ENCODE data around the gene TPX2.

The TPX2 gene

DNA sequence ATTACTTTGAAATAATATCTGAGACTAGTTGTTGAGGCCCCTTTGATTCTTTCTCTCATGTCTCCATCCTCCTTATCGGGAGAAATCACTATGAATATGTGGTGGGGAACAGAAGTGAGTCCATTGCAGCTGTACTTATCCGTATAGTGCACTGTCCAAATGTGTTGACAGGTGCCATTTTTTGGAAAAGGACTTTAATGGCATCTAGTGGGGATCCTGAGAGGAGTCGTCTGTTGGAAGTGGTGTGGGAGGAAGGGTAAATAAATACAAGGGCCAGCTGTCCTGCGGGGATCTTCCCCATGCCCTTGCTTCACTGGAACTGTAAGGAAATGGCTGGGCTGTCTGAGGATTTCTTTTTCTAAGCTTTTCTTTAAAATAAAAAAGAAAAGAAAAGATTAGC is 19.4 kb downstream of the TPX2 start:
- Histone ChIP-seq H3K27me3 (ENCODE audit: low read depth, low read length) (no peaks in the 10 kb centered on the region), H3K4me1 (ENCODE audit: control insufficient read depth in 1 of 2, insufficient read depth in 2 of 2, low read length in 2 of 2) (no peaks in the 10 kb centered on the region), H3K27ac (ENCODE audit: low read length) (no peak overlapping the region), H3K36me3 (ENCODE audit: control insufficient read depth in 1 of 2, insufficient read depth in 2 of 2, low read length in 2 of 2) (no peaks in the 10 kb centered on the region), H3K4me3 (ENCODE audit: low read depth in 1 of 2, low read length in 2 of 2) (no peak overlapping the region), H3K9me3 (ENCODE audit: control insufficient read depth in 1 of 2, low read length in 2 of 2) (no peaks in the 10 kb centered on the region)

DNA sequence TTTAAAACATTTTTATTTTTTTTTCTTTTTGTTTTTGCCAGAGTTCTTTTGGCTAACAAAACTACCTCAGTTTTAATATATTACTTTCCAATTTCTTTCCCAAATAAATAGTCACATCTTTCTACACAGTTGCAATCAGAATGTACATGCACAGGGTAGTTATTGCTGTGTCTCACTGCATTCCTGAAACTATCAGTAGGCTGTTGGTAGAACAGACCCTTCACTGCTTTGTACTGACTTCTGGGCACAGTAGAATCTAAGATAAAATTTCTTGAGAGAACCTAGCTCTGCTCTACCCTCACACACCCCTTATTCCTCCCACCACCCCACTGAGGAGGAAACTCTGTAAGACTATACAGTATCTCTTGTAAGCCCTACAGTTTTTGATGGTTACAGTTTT is 19.9 kb downstream of the TPX2 start:
- no peaks in the 10 kb centered on the region for H3K36me3 ChIP-seq (ENCODE audit: control insufficient read depth in 1 of 2, insufficient read depth in 2 of 2, low read length in 2 of 2)

DNA sequence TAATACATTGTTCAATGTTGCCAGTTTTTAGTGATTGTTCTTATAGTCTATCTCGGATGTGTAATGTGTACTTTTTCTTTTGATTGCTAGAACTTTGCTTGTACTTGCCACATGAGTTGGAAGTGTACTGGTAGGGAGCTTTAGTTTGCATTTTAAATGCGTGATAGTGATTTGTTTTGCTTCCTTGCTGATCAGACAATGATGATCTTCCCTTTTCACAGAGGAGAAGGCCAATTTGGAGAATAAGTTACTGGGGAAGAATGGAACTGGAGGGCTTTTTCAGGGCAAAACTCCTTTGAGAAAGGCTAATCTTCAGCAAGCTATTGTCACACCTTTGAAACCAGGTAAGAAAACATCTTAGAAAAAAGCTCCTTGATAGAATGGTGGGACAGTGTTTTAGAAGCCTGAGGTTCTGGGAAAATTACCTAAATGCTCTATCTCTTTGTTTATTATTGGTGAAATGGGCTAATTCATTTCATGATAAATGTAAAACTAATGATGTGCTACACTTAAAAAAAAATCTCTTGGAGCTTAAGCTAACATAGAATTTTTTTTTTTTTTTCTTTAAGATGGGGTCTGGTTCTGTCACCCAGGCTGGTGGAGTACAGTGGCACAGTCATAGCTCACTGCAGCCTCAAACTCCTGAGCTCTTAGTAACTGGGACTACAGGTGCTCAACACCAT is 20.9 kb downstream of the TPX2 start:
- no peak overlapping the region for H3K4me3 ChIP-seq (ENCODE audit: low read depth in 1 of 2, low read length in 2 of 2)
- no peaks in the 10 kb centered on the region for H3K9me3 ChIP-seq (ENCODE audit: control insufficient read depth in 1 of 2, low read length in 2 of 2)
- no peaks in the 10 kb centered on the region for H3K36me3 ChIP-seq (ENCODE audit: control insufficient read depth in 1 of 2, insufficient read depth in 2 of 2, low read length in 2 of 2)
- H3K27ac ChIP-seq (ENCODE audit: low read length) = no peak overlapping the region
- H3K27me3 ChIP-seq (ENCODE audit: low read depth, low read length) = no peaks in the 10 kb centered on the region
- no peaks in the 10 kb centered on the region for H3K4me1 ChIP-seq (ENCODE audit: control insufficient read depth in 1 of 2, insufficient read depth in 2 of 2, low read length in 2 of 2)

More for the DNA sequence above, 19.9 kb downstream of the TPX2 start:
- no peaks in the 10 kb centered on the region for H3K27me3 ChIP-seq (ENCODE audit: low read depth, low read length)
- no peaks in the 10 kb centered on the region for H3K4me1 ChIP-seq (ENCODE audit: control insufficient read depth in 1 of 2, insufficient read depth in 2 of 2, low read length in 2 of 2)
- H3K4me3 ChIP-seq (ENCODE audit: low read depth in 1 of 2, low read length in 2 of 2) = no peak overlapping the region
- no peaks in the 10 kb centered on the region for H3K9me3 ChIP-seq (ENCODE audit: control insufficient read depth in 1 of 2, low read length in 2 of 2)
- no peak overlapping the region for H3K27ac ChIP-seq (ENCODE audit: low read length)

DNA sequence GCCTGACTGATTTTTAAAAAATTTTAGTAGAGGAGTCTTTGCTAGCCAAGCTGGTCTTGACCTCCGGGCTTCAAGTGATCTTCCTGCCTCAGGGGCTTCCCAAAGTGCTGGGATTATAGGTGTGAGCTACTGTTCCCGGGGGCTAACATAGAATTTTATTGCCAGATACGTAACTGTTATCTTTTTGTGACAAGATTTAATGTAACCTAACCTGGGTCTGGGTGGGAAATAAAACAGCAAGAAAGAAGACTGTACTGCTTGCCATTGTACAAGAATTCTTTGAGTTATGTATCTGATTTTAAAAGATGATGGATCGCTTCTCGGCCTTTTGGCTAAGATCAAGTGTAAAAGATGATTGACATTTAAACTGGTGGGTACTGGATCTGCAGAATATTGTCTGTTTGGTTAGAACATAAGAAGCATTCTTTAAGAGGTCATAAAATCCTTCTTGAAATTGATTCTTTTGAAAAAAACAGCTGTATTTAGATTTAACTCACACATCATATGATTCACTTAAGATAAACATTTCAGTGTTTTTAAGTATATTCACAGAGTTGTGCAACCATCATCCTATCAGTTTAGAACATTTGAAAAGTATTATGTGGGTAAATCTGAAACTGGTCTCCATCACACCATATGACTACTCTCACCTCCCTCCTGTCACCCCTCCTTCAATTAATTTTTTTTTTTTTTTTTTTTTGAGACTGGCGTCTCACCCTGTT is 21.6 kb downstream of the TPX2 start:
- no peaks in the 10 kb centered on the region for H3K4me1 ChIP-seq (ENCODE audit: control insufficient read depth in 1 of 2, insufficient read depth in 2 of 2, low read length in 2 of 2)
- no peaks in the 10 kb centered on the region for H3K27me3 ChIP-seq (ENCODE audit: low read depth, low read length)
- H3K27ac ChIP-seq (ENCODE audit: low read length) = no peak overlapping the region
- H3K4me3 ChIP-seq (ENCODE audit: low read depth in 1 of 2, low read length in 2 of 2) = no peak overlapping the region
- no peaks in the 10 kb centered on the region for H3K9me3 ChIP-seq (ENCODE audit: control insufficient read depth in 1 of 2, low read length in 2 of 2)
- H3K36me3 ChIP-seq (ENCODE audit: control insufficient read depth in 1 of 2, insufficient read depth in 2 of 2, low read length in 2 of 2) = no peaks in the 10 kb centered on the region

DNA sequence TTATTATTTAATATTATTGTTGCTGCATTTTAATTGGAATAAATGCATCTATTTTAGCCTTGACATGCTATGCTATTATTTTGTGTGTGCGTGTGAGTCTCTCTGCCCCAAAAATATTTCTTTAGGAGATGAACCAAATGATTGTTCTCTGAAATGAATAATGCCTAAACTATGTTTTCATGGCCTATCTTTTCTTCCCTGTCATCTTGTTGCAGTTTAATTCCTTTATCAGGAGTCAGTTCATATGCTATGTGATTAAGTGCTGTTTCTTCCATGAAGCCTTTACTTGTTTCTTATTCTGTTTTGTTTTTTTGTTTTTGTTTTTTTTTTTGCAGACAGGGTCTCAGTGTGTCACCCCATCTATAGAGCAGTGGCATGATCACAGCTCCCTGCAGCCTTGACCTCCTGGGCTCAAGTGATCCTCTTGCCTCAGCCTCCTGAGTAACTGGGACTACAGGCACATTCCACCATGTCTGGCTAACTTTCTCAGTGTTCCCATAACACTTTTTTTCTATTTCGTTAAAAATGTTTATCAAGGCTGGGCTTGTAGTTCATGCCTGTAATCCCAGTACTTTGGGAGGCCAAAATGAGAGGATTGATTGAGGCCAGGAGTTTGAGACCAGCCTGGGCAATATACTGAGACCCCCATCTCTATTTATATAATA is 25.7 kb downstream of the TPX2 start:
- no peaks in the 10 kb centered on the region for H3K36me3 ChIP-seq (ENCODE audit: control insufficient read depth in 1 of 2, insufficient read depth in 2 of 2, low read length in 2 of 2)
- no peak overlapping the region for H3K27ac ChIP-seq (ENCODE audit: low read length)
- no peak overlapping the region for H3K4me3 ChIP-seq (ENCODE audit: low read depth in 1 of 2, low read length in 2 of 2)
- H3K4me1 ChIP-seq (ENCODE audit: control insufficient read depth in 1 of 2, insufficient read depth in 2 of 2, low read length in 2 of 2) = no peaks in the 10 kb centered on the region
- H3K27me3 ChIP-seq (ENCODE audit: low read depth, low read length) = no peaks in the 10 kb centered on the region
- H3K9me3 ChIP-seq (ENCODE audit: control insufficient read depth in 1 of 2, low read length in 2 of 2) = no peaks in the 10 kb centered on the region

DNA sequence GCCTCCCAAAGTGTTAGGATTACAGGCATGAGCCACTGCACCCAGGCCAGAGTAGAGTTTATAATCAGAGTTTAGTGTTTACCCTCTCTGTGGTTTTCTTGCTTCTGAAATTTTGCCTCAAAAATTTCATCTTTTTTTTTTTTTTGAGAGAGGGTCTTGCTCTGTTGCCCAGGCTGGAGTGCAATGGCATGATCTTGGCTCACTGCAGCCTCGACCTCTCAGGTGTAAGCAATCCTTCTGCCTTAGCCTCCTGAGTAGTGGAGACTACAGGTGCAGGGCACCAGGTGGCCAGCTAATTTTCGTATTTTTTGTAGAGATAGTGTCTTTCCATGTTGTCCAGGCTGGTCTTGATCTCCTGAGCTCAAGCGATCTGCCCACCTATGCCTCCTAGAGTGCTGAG is 28.7 kb downstream of the TPX2 start:
- Histone ChIP-seq H3K27me3 (ENCODE audit: low read depth, low read length) (no peaks in the 10 kb centered on the region), H3K36me3 (ENCODE audit: control insufficient read depth in 1 of 2, insufficient read depth in 2 of 2, low read length in 2 of 2) (no peaks in the 10 kb centered on the region), H3K4me1 (ENCODE audit: control insufficient read depth in 1 of 2, insufficient read depth in 2 of 2, low read length in 2 of 2) (no peaks in the 10 kb centered on the region), H3K27ac (ENCODE audit: low read length) (no peak overlapping the region), H3K9me3 (ENCODE audit: control insufficient read depth in 1 of 2, low read length in 2 of 2) (no peaks in the 10 kb centered on the region), H3K4me3 (ENCODE audit: low read depth in 1 of 2, low read length in 2 of 2) (no peak overlapping the region)

DNA sequence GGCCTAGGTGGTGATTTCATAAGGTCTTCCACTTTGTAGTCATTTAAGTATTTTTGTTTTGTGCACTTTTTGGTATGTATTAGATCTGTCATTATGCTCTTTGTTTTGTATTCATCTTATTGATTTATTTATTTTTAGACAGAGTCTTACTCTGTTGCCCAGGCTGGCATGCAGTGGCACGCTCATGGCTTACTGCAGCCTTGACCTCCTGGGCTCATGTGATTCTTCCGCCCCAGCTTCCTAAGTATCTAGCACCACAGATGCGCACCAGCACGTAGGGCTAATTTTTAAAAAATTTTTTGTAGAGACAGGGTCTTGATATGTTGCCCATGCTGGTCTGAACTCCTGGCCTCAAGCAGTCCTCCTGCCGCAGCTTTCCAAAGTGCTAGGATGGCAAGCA is 30.6 kb downstream of the TPX2 start:
- Histone ChIP-seq H3K36me3 (ENCODE audit: control insufficient read depth in 1 of 2, insufficient read depth in 2 of 2, low read length in 2 of 2) (no peaks in the 10 kb centered on the region), H3K4me3 (ENCODE audit: low read depth in 1 of 2, low read length in 2 of 2) (no peak overlapping the region), H3K27ac (ENCODE audit: low read length) (no peak overlapping the region)

DNA sequence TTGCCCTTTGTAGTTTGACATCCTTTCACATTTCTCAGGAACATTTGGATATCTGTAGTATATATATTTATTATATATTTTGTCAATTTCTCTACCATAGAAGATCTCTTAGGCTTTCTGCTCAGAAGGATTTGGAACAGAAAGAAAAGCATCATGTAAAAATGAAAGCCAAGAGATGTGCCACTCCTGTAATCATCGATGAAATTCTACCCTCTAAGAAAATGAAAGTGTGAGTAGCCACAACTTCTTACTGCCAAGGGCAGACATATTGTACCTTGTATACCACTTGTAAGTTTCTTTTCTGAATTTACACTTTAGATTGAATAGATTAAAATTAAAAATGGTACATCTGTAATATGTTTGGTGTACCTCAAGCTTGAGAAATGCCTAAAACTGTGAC is 31.2 kb downstream of the TPX2 start:
- Histone ChIP-seq H3K36me3 (ENCODE audit: control insufficient read depth in 1 of 2, insufficient read depth in 2 of 2, low read length in 2 of 2) (no peaks in the 10 kb centered on the region), H3K9me3 (ENCODE audit: control insufficient read depth in 1 of 2, low read length in 2 of 2) (no peaks in the 10 kb centered on the region), H3K27ac (ENCODE audit: low read length) (no peak overlapping the region), H3K27me3 (ENCODE audit: low read depth, low read length) (no peaks in the 10 kb centered on the region), H3K4me1 (ENCODE audit: control insufficient read depth in 1 of 2, insufficient read depth in 2 of 2, low read length in 2 of 2) (no peaks in the 10 kb centered on the region), H3K4me3 (ENCODE audit: low read depth in 1 of 2, low read length in 2 of 2) (no peak overlapping the region)

More for the DNA sequence above, 30.6 kb downstream of the TPX2 start:
- Histone ChIP-seq H3K27me3 (ENCODE audit: low read depth, low read length) (no peaks in the 10 kb centered on the region), H3K9me3 (ENCODE audit: control insufficient read depth in 1 of 2, low read length in 2 of 2) (no peaks in the 10 kb centered on the region), H3K4me1 (ENCODE audit: control insufficient read depth in 1 of 2, insufficient read depth in 2 of 2, low read length in 2 of 2) (no peaks in the 10 kb centered on the region)

DNA sequence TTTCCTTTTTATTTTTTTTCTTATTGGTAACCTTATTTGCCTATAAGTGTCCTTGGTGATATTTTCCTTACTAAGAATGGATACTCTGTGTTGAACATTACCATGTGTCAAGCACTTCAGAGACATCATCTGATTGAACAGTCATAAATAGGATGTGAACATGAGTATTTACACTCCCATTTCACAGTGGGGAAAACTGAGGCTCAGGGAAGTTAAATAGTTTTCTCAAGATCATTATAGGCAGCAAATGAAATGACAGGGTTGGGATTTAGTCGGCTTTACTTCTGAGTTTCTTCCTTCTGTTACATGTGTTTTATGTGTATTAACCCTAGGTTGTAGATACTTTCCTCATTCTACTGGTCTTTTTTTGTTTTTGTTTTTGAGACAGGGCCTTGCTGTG is 35.3 kb downstream of the TPX2 start:
- H3K27me3 ChIP-seq (ENCODE audit: low read depth, low read length) = no peaks in the 10 kb centered on the region

DNA sequence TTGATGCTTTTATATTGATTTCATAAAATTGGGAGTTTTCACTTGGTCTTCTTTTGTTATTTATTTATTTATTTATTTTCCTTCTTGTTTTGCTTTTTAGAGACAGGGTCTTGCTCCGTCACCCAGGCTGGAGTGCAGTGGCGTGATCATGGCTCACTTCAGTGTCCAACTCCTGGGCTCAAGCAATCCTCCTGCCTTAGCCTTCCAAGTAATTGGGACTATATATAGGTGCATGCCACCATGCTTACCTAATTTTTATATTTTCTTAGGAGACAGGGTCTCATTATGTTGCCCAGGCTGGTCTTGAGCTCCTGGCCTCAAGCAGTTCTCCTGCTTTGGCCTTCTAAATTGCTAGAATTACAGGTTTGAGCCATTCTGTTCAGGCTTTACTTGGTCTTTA is 41.7 kb downstream of the TPX2 start:
- H3K4me3 ChIP-seq (ENCODE audit: low read depth in 1 of 2, low read length in 2 of 2) = no peak overlapping the region
- no peaks in the 10 kb centered on the region for H3K9me3 ChIP-seq (ENCODE audit: control insufficient read depth in 1 of 2, low read length in 2 of 2)
- no peak overlapping the region for H3K27ac ChIP-seq (ENCODE audit: low read length)
- H3K4me1 ChIP-seq (ENCODE audit: control insufficient read depth in 1 of 2, insufficient read depth in 2 of 2, low read length in 2 of 2) = no peaks in the 10 kb centered on the region
- H3K27me3 ChIP-seq (ENCODE audit: low read depth, low read length) = no peaks in the 10 kb centered on the region
- no peaks in the 10 kb centered on the region for H3K36me3 ChIP-seq (ENCODE audit: control insufficient read depth in 1 of 2, insufficient read depth in 2 of 2, low read length in 2 of 2)

More for the DNA sequence above, 35.3 kb downstream of the TPX2 start:
- Histone ChIP-seq H3K4me3 (ENCODE audit: low read depth in 1 of 2, low read length in 2 of 2) (no peak overlapping the region), H3K27ac (ENCODE audit: low read length) (no peak overlapping the region), H3K9me3 (ENCODE audit: control insufficient read depth in 1 of 2, low read length in 2 of 2) (no peaks in the 10 kb centered on the region), H3K36me3 (ENCODE audit: control insufficient read depth in 1 of 2, insufficient read depth in 2 of 2, low read length in 2 of 2) (no peaks in the 10 kb centered on the region), H3K4me1 (ENCODE audit: control insufficient read depth in 1 of 2, insufficient read depth in 2 of 2, low read length in 2 of 2) (no peaks in the 10 kb centered on the region)

DNA sequence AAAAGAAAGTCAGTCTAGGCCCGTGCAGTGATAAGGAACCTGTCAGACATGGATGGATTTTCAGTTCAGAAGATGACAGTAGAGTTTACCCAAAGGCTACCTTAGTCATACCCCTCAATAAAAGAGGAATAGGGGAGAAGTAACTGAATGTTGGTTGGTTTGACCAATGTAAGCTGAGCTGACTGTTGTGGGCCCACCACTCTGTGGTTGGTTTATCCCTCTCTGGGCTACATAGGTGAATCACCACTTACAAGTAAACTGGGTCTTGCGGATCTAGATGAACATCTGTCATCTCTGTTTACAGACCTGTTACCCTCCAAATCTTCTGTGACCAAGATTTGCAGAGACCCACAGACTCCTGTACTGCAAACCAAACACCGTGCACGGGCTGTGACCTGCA is 42.9 kb downstream of the TPX2 start:
- H3K36me3 ChIP-seq (ENCODE audit: control insufficient read depth in 1 of 2, insufficient read depth in 2 of 2, low read length in 2 of 2) = no peaks in the 10 kb centered on the region
- no peaks in the 10 kb centered on the region for H3K9me3 ChIP-seq (ENCODE audit: control insufficient read depth in 1 of 2, low read length in 2 of 2)
- H3K4me1 ChIP-seq (ENCODE audit: control insufficient read depth in 1 of 2, insufficient read depth in 2 of 2, low read length in 2 of 2) = no peaks in the 10 kb centered on the region
- H3K27ac ChIP-seq (ENCODE audit: low read length) = no peak overlapping the region
- no peak overlapping the region for H3K4me3 ChIP-seq (ENCODE audit: low read depth in 1 of 2, low read length in 2 of 2)
- no peaks in the 10 kb centered on the region for H3K27me3 ChIP-seq (ENCODE audit: low read depth, low read length)

All from muscle layer of duodenum (tissue), 2 donors.